Parathyroid adenoma (tissue), 2 donors: ENCODE measurements around the gene HOXA13.

ENCODE experiments used
- H2AFZ ChIP-seq: fragments of 300-600 bp; sonication (generic); one replicate; pipeline ENCODE4 v1.7.0; 2017; ENCODE audit warnings: antibody characterized with exemption, mild to moderate bottlenecking
- H3K27ac ChIP-seq: fragments of 300-600 bp; sonication (generic); one replicate; pipeline ENCODE4 v1.7.0; 2017
- H3K27me3 ChIP-seq: fragments of 300-600 bp; sonication (generic); one replicate; pipeline ENCODE4 v1.7.0; 2017; ENCODE audit warnings: low read length; ENCODE audit not compliant: control insufficient read depth, insufficient read depth
- H3K36me3 ChIP-seq: fragments of 300-600 bp; sonication (generic); one replicate; pipeline ENCODE4 v1.7.0; 2017; ENCODE audit warnings: low read length; ENCODE audit not compliant: control insufficient read depth, insufficient read depth
- H3K4me1 ChIP-seq: fragments of 300-600 bp; sonication (generic); one replicate; pipeline ENCODE4 v1.7.0; 2017; ENCODE audit warnings: control low read depth
- H3K4me2 ChIP-seq: fragments of 300-600 bp; sonication (generic); one replicate; pipeline ENCODE4 v1.7.0; 2017; ENCODE audit warnings: low read length
- H3K4me3 ChIP-seq: fragments of 300-600 bp; sonication (generic); one replicate; pipeline ENCODE4 v1.7.0; 2017; ENCODE audit warnings: low read depth, low read length
- H3K79me2 ChIP-seq: fragments of 300-600 bp; sonication (generic); one replicate; pipeline ENCODE4 v1.7.0; 2017; ENCODE audit warnings: control low read depth
- H3K9ac ChIP-seq: fragments of 300-600 bp; sonication (generic); one replicate; pipeline ENCODE4 v1.7.0; 2017; ENCODE audit warnings: mild to moderate bottlenecking
- H3K9me3 ChIP-seq: fragments of 300-600 bp; sonication (generic); one replicate; pipeline ENCODE4 v1.7.0; 2017; ENCODE audit warnings: low read length; ENCODE audit not compliant: control insufficient read depth
- TF ChIP-seq, protein P1 (sequence below): fragments of 300-600 bp; sonication (generic); IDR thresholded peaks from one replicate; pipeline ENCODE4 v1.7.0; 2017; ENCODE audit warnings: antibody characterized with exemption, mild to moderate bottlenecking
- donor health status: primary hyperparathyroidism.

Gene HOXA13

DNA sequence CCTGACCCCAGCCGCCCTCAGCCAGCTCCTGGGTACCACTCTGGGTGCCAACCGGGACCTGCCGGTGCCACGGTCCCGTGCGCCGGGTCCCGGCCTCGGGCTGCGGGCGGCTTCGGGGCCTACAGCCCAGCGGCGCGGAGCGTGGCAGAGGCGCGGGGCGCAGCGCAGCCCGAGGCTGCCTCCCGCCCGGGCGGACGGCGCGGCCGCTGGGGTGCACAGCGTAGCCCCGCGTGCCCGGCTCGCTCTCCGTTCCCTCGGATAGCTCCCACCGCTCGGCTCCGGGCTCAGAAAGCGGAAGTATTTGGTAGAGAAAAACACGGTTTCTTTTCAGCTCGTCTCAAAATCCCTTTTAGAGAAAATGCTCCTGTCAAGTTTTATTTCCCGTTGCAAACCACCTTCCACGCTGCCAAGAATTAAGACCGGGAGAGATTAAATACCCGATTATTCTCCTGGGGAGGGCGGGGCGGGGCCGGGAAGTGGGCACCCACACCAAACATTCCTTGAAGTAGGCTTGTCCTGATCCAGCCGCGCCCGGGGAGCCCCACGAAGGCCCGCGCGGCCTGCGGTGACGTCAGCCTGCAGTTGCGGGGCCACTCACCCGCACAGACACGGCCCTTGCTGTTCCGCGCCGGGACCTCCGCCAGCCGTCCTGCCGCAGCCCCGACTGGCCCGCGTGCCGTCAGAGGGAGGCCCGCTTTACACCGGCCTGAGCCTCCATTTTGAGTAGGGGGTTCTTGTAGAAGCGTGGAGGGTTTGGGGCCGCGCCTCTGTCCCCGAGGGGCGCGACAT is 7.2 kb downstream of the HOXA13 start:
- Histone ChIP-seq H3K4me3 (no peak overlapping the region), H3K27ac (no peak overlapping the region), H3K9ac (no peak overlapping the region), H3K27me3 (peaks cover 21% of the 10 kb centered on the region), H3K4me2 (peak overlapping the region; percentile 25), H2AFZ (no peak overlapping the region), H3K4me1 (no peaks in the 10 kb centered on the region), H3K36me3 (no peaks in the 10 kb centered on the region), H3K79me2 (no peaks in the 10 kb centered on the region), H3K9me3 (no peaks in the 10 kb centered on the region)
- TF ChIP-seq, protein P1, sequence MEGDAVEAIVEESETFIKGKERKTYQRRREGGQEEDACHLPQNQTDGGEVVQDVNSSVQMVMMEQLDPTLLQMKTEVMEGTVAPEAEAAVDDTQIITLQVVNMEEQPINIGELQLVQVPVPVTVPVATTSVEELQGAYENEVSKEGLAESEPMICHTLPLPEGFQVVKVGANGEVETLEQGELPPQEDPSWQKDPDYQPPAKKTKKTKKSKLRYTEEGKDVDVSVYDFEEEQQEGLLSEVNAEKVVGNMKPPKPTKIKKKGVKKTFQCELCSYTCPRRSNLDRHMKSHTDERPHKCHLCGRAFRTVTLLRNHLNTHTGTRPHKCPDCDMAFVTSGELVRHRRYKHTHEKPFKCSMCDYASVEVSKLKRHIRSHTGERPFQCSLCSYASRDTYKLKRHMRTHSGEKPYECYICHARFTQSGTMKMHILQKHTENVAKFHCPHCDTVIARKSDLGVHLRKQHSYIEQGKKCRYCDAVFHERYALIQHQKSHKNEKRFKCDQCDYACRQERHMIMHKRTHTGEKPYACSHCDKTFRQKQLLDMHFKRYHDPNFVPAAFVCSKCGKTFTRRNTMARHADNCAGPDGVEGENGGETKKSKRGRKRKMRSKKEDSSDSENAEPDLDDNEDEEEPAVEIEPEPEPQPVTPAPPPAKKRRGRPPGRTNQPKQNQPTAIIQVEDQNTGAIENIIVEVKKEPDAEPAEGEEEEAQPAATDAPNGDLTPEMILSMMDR: no peak

DNA sequence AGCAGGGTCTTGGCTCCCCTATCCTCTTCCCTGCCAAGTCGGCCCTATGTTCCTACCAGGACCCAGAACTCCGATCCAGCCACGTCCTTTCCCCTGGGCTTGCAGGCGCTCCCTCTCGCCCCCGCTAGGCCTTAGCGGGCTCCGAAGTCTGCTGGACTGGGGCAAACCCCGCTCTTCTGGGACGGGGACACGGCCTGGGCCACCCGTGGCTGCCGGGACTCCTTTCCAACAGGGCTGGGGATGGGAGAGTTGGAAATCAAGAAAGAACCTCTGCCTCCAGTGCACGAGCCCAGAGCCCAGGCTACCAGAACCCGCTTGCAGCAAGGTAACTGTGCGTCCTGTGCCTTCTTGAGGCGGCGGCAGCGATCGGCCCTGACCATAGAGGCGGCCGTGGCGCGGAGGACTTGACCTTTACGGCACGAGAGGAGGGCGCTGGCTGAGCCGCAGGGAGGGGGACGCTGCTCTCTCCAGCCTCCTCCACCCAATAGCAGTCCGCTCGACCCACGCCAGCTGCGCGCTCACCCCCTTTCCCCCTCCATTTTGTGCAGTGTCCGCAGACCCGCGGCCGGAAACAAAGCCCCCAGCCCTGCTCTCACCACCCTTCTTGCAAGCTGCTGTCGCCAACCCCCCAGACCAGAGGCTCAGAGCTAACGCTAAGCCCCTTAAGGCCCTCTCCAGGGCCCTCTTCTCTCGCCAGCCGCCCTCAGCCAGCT is 7.9 kb downstream of the HOXA13 start:
- no peak overlapping the region for H2AFZ ChIP-seq
- no peaks in the 10 kb centered on the region for H3K79me2 ChIP-seq
- H3K36me3 ChIP-seq: no peaks in the 10 kb centered on the region
- H3K4me1 ChIP-seq: no peaks in the 10 kb centered on the region
- peaks cover 24% of the 10 kb centered on the region for H3K27me3 ChIP-seq
- TF ChIP-seq, protein P1: no peak
- H3K4me2 ChIP-seq: no peak overlapping the region
- H3K9ac ChIP-seq: no peak overlapping the region
- H3K4me3 ChIP-seq: no peak overlapping the region
- H3K27ac ChIP-seq: no peak overlapping the region
- H3K9me3 ChIP-seq: no peaks in the 10 kb centered on the region

DNA sequence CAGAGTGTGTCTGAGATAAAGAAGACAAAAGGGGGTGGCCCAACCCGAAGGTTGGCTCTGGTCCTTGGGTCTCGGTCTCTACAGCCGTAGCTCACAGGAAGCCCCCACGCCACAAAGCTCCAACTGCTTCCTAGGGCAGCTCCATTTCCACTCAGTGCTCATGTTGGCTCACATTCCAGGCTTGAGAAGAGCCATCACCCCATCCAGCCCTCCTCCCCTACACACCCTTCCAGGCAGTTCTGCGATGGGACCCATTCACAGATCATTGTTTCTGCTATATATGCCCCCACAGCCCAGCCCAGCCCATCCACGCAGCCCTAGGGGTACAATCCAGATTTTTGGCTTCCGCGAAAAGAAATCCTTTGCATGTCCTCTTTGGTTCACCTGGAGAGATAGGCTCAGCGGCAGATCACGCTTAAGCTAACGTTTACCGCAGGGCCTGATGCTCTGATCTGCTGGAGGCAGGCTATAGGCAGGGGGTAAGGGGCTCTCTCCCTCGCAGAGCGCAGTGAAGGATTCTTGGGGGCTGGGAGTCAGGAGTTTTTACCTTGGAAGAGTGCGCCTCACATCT is 8.6 kb downstream of the HOXA13 start:
- TF ChIP-seq, protein P1: no peak
- H3K79me2 ChIP-seq: no peaks in the 10 kb centered on the region
- H2AFZ ChIP-seq: no peak overlapping the region
- no peaks in the 10 kb centered on the region for H3K4me1 ChIP-seq
- H3K27ac ChIP-seq: no peak overlapping the region
- H3K4me3 ChIP-seq: no peak overlapping the region
- no peak overlapping the region for H3K4me2 ChIP-seq
- H3K9ac ChIP-seq: no peak overlapping the region
- H3K36me3 ChIP-seq: no peaks in the 10 kb centered on the region
- H3K27me3 ChIP-seq: peaks cover 24% of the 10 kb centered on the region
- no peaks in the 10 kb centered on the region for H3K9me3 ChIP-seq

DNA sequence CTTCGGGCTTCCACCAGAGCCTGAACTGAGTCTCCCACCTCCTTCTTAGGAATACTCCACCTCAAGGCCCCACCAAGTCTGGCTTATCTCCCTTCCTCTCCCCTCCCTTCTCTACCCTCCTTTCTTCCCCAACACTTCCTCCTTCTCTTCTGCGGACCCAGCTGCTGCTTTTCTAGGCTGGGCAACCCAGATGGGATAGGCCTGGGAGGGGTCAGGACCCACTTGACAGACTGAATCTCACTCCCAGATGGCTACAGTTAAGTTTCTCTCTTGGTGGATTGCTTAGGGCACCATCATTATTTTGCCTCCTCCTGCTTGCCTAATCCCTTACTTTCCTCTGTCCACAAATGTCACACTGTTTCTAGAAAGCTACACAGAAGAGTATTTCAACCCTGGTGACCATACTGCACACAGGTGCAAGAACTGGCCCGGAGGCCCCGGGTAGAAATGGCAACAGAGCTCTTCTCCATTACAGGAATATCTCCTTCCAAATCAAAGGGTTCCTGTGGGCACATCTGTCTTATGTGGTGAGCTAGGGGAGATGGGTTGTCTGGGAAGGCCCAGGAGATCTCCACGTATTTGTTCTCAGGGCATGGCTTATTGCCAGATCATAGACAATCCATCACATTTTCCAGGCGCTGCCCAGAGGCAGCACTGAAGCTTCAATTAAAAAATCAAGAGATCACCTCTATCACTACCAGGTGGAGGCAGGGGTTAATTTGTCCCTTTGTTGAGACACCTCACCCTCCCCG is 9.7 kb downstream of the HOXA13 start:
- Histone ChIP-seq H3K4me3 (no peak overlapping the region), H3K9ac (no peak overlapping the region), H3K27ac (no peak overlapping the region), H3K27me3 (peaks cover 33% of the 10 kb centered on the region), H2AFZ (no peak overlapping the region), H3K36me3 (no peaks in the 10 kb centered on the region), H3K9me3 (no peaks in the 10 kb centered on the region), H3K4me1 (no peaks in the 10 kb centered on the region), H3K4me2 (no peak overlapping the region), H3K79me2 (no peaks in the 10 kb centered on the region)
- TF ChIP-seq, protein P1: no peak
